GM12875 (cell line): ENCODE data around the gene SDK1.

Experiments
- H3K4me3 ChIP-seq: one replicate; pipeline ENCODE4 v1.5.1; 2011; ENCODE audit warnings: low read depth, low read length, control low read depth
- TF ChIP-seq, protein P1 (sequence below): IDR thresholded peaks from 2 replicates; pipeline ENCODE4 v1.5.1; 2011; ENCODE audit warnings: low read depth, mild to moderate bottlenecking, control low read depth, inconsistent platforms, low read length, moderate library complexity, borderline replicate concordance; ENCODE audit not compliant: insufficient read depth

Gene SDK1

DNA sequence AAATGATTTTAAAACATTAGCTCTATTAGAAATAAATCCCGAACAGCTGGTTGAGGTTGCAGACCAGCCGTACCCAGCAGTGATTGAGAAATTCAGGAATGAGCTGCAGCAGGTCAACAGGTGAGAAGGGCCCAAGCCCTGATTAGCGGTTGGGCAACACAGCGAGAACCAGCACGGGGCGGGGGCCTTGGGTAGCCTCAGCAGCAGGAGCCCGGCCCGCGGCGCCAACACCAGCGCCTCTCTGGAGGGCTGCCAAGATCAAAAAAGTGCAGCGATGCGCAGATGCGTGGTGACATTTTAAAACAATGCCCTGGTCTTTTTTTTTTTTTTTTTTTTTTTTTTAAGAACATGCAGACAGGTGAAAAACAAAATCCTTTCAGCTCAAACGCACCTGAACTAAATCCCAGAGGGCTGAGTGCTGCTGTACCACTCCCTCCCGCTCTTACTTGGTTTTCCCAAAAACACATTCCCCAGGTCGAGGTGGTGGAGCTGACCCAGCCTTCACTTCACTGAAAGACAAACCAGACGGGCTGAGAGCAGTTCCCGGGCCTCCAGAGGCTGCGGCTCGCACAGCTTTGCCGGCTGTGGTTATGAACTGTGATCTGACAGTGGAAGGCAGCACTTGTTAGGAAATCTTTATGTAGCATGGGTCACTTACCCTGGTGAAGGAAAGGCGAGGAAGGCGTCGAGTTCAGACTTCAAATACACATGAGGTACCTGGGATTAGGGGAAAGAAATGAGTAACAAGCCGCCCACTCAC lies 579.4 kb downstream of the SDK1 start:
- TF ChIP-seq, protein P1, sequence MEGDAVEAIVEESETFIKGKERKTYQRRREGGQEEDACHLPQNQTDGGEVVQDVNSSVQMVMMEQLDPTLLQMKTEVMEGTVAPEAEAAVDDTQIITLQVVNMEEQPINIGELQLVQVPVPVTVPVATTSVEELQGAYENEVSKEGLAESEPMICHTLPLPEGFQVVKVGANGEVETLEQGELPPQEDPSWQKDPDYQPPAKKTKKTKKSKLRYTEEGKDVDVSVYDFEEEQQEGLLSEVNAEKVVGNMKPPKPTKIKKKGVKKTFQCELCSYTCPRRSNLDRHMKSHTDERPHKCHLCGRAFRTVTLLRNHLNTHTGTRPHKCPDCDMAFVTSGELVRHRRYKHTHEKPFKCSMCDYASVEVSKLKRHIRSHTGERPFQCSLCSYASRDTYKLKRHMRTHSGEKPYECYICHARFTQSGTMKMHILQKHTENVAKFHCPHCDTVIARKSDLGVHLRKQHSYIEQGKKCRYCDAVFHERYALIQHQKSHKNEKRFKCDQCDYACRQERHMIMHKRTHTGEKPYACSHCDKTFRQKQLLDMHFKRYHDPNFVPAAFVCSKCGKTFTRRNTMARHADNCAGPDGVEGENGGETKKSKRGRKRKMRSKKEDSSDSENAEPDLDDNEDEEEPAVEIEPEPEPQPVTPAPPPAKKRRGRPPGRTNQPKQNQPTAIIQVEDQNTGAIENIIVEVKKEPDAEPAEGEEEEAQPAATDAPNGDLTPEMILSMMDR, result no peak
- H3K4me3 ChIP-seq, result no peak overlapping the region

DNA sequence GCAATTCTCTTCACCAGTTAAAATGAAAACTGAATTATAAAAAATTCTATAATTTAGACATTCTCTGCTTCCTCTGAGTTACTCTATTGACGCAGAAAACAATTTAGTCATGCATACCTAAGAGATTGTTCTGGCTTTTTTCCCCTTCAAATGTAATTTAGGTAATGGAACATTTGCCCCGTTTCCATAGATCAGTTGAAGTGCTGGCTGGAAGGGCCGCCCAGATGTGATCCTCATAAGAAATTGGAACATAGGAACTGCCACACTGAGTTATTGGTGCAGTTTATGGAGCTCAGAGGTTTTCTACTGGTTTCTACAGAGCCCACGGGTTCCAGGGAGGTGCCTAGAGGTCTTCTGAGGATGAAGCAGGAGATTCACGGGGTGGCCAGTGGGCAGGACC lies 581.7 kb downstream of the SDK1 start:
- no peak overlapping the region for H3K4me3 ChIP-seq
- TF ChIP-seq, protein P1, result no peak

DNA sequence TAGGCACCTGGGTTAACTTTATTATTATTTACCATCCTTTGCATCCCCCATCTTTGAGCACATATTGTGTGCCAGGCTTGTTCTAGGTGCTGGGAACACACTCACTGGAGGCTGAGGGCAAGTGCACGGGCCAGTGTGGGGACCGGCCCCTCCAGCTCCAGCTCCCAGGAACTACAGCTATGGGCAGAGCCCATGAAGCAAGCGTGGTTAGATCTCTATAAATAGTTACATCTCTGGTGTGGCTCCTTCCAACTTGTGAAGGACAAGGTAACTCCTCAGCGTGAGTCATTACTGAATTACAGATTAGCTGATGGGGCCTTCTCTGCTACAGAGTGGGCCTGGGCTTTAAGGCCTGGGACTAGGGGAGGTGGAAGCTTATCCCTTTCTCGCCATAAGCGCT lies 583.5 kb downstream of the SDK1 start:
- no peak overlapping the region for H3K4me3 ChIP-seq
- TF ChIP-seq, protein P1, result no peak

DNA sequence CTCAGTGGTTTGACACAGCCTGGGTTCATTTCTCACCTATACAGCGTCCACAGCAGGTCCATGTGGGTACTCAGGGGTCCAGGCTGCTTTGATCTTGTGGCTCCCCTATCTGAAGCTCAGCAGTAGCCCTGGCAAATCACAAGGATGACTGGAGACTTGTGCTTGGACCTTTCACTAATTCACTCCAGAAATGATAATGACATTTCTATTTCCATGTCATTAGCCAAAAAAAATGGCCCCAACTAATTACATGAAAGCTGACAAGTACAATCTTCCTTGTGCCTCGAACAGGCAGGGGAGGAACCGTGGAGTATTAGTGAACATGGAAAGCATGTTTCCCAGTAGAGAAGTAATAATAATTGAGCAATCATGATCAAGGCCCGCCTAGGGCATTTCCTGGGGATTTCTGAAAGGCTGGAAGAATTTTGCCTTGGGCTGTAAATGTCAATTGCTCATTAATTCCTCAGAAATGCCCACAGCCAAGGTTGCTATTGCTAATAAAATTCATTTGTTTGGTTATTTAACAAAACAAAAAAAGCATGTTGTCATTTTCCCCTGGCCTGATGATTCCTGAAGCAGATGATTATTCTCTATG lies 586.1 kb downstream of the SDK1 start:
- TF ChIP-seq, protein P1, result no peak
- no peak overlapping the region for H3K4me3 ChIP-seq

DNA sequence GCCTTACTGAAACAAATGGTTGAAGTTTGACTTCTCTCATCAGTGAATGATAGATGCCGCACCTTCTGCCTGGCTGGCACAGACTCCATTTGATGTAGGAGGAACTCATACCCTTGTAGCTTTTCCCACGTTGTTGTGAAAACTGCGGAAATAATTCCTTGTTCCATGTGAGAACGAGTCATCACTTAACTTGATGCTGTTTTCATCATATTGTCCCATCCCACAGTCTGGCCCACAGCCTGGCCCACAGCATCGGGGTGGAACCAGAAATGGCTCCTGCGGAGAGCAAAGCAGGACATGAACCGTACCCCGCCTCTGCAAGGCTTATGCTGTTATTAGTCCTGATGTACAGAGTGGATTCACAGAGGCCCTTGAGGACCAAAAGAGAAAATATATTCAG lies 587.0 kb downstream of the SDK1 start:
- TF ChIP-seq, protein P1, result no peak
- H3K4me3 ChIP-seq, result no peak overlapping the region

DNA sequence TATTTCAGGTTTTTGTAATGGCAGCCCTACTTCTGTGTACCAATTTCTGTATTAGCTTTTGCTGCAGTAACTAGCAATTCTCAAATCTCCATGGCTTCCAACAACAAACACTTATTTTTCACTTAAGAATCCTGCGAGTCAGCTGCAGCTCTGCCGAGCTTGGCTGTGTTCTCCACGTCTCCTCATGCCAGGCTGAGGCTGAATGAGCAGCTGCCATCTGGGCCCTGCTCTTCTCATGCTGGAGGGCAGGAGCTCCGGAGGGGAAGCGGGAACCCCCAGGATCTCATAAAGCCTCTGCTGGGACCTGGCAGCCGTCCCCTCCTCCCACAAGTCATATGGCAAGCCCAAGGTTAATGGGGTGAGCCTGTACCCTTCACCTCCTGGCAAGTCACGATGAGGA lies 591.1 kb downstream of the SDK1 start:
- TF ChIP-seq, protein P1, result no peak
- H3K4me3 ChIP-seq, result no peak overlapping the region

DNA sequence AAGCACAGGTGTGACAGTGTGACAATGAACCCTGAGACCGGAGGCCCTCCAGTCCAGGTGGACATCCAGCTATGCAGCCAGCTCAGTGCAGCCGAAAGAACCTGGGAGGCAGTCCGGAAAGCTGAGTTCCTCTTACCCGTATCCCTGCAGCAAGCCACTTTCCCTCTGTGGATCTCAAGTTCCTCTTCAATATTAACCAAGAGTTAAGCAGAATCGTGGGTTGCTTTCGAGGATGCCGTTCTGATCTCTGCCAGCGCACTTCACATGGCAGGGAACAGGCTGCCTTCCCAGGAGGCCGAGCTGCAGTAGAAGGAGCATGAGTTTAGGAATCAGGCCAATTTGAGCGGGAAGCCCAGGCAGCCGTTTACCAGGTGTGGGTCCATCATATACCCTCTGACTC lies 591.6 kb downstream of the SDK1 start:
- no peak overlapping the region for H3K4me3 ChIP-seq
- TF ChIP-seq, protein P1, result no peak
